Adrenal gland (tissue), 5 donors: ENCODE measurements around the gene GPR153.

Experiments used
- CTCF ChIP-seq, 6 experiments: fragments of 450-650 bp in 4 of 6; fragments of 200-600 bp in 2 of 6; sonication (generic) in 1 of 6; IDR thresholded peaks; 1 replicate in 5 of 6; 2 replicates in 1 of 6; pipeline versions ENCODE4 v1.5.1 to v1.8.0; 2016 to 2021; ENCODE audit warnings: antibody characterized with exemption in 6 of 6, mild to moderate bottlenecking in 2 of 6, moderate library complexity in 1 of 6
- POLR2A ChIP-seq, 2 donors: fragments of 450-650 bp; IDR thresholded peaks; one replicate each; pipeline ENCODE4 v1.6.1; 2017; ENCODE audit warnings: antibody characterized with exemption in 2 of 2, mild to moderate bottlenecking in 2 of 2, moderate library complexity in 1 of 2
- donor health status: DM: no; HTN: no; CAD: no.

DNA sequence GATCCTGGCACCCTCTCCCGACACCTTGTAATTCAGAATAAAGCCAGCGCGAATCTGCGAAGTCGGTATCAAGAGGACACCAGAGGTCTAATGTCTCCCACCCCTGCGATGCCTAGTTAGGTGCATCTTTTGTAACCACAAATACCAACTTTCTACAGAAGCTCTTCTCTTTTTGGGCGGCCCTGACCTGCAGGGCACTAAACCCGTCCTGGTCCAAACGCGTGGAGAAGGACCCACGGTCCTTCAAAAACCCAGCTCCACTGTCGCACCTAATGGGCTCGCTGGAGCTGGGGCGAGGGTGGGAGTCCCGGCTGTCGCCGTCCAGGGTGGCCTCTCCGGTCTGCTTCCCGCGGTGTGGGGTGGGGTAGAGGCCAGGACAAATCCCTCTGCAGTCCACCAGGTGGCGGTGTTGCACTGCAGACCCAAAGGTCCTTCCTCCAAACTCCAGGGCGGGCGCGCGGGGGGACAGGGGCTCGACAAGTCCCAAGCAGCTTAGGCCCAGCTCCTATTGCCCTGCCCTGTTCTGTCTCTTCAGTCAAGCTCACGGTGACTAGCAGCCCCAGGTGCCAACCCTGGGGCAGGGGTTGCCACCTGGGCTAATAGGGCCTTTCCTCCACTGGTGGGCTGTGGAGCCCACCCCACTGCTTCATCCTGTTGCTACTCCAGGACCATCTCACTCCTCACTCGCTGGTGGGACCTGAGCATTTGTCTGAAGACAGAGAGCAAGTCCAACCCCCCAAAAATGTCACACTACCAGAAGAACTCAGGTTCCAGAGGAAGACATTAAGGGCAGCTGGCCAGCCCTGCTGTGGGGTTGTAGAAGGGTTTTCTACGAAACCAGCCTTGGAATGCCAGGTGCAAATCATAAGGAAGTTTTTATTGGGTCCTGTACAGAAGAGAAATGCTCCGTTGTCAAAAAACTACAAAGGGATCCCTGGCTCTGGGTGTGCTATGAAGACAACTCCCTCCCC, 14.1 kb downstream of the GPR153 start:
- peak; percentile 94 to 98 (median 97) for TF ChIP-seq CTCF (IDR thresholded peaks at IDR 0.05)
- no peak for TF ChIP-seq POLR2A (IDR thresholded peaks at IDR 0.05)
